HG02642 (cell line): ENCODE data around the gene CRYBA1.
"Not testable (repeated sequence)": the region's sequence is repeated elsewhere in the genome, so short reads cannot be mapped to it uniquely, and the experiment has no call there.

ENCODE experiments used
- ATAC-seq: cut with Tn5 transposase; IDR thresholded peaks from one replicate; pipeline ENCODE4 v1.9.1; 2021; ENCODE audit warnings: mild to moderate bottlenecking; ENCODE audit not compliant: unreplicated experiment, poor library complexity

The CRYBA1 gene, protein sequence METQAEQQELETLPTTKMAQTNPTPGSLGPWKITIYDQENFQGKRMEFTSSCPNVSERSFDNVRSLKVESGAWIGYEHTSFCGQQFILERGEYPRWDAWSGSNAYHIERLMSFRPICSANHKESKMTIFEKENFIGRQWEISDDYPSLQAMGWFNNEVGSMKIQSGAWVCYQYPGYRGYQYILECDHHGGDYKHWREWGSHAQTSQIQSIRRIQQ

DNA sequence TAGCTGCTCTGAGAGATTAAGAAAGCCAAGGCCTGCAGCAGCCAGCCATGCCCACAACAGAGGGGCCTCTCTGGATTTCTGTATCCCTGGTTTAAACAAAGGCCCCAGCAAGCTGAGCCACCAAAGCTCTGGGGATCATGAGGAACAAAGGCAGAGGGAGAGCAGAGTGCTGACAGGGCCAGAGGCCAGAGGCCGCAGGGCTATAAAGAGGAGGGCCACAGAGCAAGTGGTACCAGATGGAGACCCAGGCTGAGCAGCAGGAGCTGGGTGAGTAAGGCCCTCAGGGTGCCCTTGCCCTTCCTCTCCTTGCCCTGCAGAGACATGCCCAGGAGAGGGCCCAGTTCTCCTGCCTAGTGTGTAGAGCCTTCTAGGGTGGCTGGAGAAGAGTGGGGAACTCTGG, at the start of gene CRYBA1:
Gene CRYBA1 (plus strand): TSS at position 232 of the 400 bp plus-strand sequence. CDS start 5 bp downstream, at position 237.
- ATAC-seq = no peak

DNA sequence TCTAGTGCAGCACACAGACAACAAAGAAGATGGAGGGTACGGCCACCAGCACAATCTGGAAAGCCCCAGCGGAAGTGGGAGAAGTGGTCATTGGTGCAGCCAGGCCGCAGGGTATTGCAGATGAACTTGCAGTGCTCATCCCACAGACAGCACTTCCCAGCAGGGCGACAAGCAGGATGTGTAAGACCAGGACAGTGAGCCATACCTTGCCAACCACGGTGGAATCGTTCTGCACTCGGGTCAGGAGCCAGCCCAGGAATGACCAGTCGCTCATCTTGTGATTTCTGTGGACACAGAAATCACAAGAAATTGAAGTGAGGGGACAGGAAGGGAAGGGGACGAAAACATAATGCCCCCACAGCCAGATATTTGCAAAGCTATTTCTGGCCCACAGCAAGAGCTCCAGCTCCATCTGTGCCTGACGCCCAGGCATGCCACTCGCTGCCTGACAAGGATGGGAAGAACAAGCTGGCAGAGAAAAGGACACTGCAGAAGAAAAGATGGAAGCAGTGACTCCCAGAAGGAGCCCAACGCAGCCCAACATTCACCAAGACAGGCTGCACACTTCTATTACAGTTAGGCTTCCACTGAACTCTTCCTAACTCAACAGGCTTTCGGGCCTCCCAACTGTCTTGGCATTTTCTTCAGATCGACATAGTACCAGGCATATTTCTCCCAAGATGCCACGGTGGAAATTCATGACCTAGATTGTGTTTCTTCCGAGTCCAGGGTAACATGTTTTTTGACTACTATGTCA, 49.0 kb upstream of the CRYBA1 start:
- ATAC-seq = no peak

DNA sequence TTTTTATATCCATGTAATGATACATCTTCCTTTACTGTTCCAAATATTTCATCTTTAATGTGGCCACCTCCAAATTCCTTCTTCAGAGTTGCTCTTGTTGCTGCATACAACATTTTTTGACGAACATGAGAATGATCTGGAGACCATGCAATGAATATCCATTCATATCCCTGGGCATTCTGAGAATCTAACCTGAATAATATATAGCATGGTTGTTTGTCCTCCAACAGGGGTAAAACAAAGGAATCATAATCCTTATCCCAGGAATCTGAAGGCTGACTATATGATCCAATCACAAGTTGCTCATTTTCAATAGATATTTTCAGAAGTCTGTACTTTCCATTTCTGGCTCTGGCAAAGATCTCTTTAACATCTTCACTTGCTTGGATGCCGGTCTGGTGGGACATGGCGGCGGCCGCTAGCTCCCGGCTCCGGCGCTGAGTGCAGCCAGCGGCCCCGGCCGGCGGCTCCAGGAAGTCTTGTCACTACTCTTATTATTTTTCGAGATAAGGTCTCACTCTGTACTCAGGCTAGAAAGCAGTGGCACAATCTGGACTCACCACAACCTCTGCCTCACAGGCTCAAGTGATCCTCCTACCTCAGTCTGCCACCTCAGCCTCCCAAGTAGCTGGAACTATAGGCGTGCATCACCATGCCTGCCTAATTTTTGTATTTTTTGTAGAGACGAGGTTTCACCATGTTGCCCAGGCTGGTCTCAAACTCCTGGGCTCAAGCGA, 42.4 kb upstream of the CRYBA1 start:
- not testable (repeated sequence) for ATAC-seq

DNA sequence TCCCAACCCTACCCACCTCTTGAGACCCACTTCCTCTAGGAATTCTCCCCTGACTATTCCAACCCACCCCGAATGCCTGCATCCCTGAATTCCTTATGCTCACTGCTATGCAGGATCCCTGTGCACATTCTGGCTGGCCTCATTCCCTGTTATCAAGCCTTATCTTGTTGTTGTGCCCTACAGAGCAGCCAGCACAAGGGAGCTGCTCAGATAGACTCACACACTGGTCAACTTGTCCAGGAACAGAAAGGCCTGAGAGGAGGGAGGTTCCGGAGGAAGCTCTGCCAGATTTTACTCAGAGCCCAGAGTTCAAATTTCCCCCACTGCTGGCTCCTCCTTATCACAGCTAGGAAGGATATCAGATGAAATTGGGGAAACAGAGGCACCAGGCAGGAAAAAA, 41.6 kb upstream of the CRYBA1 start:
- no peak for ATAC-seq

DNA sequence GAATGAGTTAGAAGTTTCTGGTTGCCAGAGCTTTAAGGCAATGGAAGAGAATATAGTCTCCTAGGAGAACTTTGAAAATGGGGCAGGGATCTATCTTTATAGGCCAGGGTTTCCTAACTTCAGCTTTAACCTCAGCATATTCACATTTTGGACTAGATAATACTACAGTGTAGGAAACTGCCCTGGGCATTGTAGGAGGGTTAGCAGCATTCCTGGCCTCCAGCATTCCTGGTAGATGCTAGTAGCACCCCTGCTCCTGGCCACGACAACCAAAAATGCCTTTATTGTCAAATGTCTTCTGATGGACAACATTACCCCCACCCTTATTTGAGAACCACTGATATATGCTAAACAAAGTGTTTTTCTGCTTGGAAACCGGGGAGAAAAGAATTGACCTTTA, 38.7 kb upstream of the CRYBA1 start:
- ATAC-seq = no peak

DNA sequence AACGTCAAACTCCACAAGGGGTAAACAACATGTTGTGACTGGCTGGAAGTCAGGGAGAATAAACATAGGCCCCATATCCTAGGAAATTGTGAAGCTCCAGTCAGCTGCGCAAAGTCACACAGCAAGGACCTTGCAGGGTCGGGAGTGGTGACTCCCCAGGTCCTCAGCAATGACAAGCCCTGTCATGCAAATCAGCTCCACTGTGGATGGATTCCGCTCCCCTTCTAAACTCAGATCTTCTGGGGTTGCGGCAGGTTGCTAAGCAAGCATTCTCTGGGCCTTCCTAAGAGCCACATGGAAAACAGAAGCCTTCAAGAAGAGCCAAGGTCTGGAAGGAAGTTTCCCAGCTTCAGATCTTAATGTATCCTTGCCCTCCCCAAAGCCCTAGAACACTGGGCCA, 37.6 kb upstream of the CRYBA1 start:
- no peak for ATAC-seq

DNA sequence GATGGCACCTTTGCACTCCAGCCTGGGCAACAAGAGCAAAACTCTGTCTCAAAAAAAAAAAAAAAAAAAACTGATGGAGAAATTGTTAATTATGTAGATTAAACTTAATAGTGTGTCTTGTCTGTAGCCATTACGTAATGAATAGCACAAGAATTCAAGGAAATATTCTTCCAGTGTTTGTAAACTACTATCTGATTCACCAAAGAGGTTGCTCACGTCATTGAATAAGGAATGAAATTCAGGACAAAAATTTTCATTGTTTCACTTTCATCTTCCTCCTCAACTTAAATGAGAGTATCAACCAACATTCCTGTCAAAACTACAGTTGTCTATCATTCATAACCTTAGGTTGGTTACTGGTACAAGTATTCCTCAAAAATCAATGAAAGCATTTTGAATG, 35.8 kb upstream of the CRYBA1 start:
- no peak for ATAC-seq

DNA sequence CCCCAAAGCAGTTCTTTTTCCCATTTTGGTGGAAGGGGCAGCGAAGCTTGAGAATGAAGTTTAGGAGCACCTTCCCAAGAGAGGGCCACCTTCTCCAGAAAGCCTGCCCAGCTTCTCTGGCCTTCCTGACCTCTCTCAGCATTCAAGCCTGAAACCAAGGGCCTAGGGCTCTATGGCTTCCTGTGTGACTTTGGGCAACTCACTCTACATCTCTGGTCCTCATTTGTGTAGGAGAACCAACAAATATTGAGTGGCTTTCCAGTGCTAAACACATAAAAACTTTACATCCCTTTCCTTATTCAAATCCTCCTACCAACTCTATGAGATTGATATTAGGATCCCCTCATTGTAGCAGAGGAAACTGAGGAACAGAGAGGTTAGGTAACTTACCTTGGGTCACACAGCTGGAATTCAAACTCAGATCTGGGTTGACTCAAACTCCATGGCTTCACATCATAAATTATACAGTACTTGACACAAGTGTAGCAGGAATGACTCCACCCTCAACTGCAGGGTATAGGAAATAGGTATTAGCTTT, 34.5 kb upstream of the CRYBA1 start:
- ATAC-seq = no peak

DNA sequence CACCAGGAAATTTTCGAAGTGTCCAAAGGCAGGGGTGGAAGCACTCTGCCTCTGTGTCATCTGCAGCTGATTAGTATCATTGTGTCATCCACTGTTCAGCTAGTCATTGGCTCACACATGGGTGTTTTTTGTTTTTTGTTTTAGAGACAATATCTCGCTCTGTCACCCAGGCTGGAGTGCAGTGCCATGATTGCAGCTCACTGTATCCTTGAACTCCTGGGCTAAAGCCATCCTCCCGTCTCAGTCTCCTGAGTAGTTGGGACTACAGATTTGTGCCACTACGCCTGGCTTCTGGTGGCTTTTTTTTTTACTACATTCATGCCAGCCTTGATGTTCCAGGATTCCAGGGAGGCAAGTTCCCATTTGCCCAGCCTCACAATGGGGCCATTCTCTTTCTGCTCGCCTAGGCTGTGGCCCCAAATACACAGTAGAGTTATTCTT, 34.0 kb upstream of the CRYBA1 start:
- no peak for ATAC-seq

DNA sequence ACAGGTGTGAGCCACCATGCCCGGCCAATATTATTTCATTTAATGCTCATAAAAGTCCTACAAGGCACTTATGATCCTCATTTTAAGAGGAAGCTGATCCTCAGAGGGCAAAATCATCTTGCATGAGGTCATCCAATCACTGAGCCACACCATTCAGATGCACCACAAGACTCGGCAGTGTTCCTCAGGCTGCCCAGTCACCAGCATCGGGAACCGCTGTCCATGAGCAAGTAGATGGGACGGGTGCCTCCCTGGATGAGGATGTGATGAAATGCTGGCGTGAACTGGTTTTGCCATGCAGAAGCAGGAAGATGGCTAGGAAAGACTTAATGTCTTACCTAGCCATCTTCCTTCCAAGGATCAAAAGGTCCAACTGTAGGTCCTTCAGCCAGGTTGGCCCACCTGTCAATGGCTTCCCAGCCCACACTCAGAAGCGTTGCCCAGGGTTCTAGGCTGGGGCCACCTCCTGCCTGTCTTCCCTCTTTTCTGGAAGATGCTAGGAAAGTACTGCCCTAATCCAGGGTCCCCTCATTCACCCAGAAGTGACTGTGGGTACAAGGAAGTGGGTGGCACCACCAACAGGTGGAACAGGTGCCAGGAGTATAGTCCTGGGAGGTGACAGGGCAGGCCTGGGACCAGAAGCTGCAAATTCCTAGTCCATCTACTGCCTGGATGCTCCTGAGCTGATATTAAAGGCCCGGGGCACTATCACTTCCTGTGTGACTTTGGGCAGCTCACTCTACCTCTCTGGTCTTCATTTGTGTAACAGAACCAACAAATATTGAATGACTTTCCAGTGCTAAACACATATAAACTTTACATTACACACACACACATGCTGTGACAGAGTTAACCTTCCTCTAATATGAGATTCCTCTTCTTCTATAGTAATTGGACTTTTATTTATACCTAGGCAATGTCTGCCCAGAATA, 32.2 kb upstream of the CRYBA1 start:
- ATAC-seq = no peak

DNA sequence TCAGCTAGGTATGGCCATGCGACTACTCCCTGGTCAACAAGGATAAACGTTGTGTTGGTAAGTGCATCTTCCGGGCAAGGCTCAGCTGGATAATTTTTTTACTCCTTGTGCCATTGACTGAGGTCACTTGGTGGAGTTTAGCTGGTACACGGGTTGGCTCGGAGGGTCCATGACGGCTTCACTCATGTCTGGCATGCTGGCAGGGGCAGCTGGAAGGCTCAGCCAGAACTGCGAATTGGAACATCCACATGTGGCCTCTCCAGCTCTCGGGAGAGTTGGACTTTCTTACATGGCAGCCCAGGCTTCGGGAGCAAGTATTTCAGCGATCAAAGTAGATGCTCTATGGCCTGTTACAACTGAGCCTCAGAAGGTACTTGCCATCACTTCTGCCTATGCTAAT, 31.5 kb upstream of the CRYBA1 start:
- ATAC-seq = no peak

DNA sequence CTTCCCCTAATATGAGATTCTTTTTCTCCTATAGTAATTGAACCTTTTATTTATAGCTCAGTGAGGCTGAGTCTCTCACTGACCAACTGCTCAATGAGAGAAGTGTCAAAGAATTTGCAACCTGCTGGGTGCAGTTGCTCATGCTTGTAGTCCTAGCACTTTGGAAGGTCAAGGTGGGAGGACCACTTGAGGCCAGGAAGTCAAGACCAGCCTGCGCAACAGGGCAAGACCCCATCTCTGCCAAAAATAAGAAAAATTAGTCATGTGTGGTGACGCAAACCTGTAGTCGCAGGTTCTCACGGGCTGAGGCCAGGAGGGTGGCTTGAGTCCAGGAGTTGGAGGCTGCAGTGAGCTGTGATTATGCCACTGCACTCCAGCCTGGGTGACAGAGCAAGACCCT, 30.9 kb upstream of the CRYBA1 start:
- ATAC-seq = no peak

DNA sequence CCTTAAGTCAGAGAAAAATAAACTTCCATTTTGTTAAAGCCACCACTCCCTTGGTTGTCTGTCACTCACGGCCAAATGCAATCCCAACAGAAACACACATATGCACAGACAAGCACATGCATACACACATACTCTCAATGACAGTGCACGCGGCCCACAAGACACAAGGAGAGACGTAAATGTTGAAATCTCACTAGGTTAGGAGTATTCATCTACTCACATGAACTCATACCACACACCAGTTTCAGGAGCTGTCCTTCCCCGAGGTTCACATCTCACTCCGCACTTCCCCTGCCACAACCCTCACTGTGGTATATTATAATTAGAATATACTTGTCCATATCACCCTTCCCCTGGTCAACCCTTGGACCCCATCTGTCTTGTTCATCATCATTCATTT, 30.5 kb upstream of the CRYBA1 start:
- ATAC-seq = no peak

DNA sequence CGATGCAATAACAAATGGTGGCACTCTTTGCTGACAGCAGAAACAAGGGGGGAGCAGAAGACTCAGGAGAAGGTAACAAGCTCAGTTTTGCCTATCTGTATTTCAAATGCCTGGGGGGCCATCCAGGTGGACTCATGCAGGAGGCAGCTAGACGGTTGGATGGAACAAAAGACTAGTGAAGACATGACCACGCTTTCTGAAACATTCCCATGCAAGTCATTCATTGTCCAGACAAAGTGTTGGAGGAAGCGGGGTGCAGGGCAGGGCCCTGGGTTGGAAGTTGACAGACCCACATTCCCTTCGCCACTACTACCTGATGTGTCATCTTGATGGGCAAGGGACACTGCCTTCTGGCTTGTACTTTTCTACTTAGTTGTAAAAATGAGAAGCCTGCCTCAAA, 29.8 kb upstream of the CRYBA1 start:
- no peak for ATAC-seq

DNA sequence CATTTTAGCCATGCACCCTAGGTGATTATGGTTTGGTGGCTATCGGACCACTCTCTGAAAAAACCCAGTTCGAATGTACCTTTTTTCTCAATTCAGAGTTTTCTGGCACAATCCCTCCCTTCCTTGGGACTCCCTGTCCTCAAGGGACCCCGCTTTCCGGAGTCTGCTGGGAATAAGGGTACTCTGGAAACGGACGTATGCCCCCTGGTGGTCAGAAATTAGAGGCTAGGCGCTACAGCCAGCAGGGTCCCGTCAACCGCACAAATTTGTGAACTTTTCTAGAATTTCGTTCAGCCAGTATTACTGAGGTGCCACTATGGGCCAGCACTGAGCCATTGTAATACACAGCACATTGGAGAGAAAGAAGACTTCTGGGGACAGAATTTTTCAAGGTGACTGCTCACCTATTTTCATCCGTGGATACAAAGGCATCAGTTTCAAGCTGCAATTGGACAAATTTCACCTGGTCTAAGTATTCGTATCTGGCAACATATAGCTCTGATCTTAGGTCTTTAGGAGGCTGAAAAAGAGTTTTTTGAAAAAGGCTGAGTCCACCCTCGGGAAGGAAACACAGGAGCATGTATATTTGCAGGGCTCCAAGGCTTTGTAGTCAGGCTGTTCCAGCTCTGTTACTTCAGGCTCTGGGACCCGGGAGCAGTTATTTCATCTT, 27.1 kb upstream of the CRYBA1 start:
- no peak for ATAC-seq

DNA sequence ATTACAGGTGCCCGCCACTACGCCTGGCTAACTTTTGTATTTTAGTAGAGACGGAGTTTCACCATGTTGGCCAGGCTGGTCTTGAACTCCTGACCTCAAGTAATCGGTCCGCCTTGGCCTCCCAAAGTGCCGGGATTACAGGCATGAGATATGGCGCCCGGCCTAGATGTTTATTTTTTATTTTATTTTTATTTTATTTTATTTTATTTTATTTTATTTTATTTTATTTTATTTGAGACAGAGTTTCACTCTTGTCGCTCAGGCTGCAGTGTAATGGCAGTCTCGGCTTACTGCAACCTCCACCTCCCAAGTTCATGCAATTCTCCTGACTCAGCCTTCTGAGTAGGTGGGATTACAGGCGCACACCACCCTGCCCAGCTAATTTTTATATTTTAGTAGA, 25.3 kb upstream of the CRYBA1 start:
- ATAC-seq = not testable (repeated sequence)

DNA sequence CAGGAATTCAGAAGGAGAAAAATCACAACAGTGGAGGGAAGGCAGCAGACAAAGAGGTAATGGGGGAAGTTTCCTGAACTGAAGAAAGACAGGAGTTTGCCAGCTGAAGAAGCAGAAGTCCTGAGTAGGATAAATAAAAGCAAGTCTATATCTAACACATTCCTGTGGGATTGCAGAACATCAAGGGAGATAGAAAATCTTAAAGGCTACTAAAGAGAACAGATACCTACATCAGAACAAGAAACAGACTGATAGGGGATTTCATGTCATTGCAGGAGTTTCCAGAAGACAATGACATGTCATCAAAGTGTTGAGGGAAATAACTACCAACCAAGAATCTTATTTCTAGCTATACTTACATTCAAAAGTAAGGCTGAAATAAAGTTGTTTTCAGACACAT, 21.3 kb upstream of the CRYBA1 start:
- no peak for ATAC-seq

DNA sequence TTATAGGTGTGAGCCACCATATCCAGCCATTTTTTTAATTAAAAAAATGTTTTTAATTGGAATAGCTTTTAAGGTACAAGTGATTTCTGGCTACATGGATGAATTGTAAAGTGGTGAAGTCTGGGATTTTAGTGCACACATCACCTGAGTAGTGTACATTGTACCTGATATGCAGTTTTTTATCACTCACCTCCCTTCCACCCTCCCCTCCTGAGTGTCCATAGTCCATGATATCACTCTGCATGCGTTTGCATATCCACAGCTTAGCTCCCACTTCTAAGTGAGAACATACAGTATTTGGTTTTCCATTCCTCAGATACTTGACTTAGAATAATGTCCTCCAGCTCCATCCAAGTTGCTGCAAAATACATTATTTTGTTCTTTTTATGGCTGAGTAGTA, 13.4 kb upstream of the CRYBA1 start:
- no peak for ATAC-seq

DNA sequence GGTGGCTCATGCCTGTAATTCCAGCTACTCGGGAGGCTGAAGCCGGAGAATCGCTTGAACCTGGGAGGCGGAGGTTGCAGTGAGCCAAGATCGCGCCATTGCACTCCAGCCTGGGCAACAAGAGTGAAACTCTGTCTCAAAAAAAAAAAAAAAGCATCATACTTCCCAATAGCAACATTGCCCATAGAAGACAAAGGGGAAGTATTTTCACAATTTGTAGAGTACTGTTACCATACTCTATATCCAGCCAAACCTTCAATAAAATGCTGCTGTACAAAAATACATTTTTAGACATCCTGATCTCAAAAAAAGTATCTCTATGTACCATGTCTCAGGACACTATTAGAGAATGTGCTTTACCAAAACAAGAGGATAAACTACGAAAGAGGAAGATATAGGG, 11.7 kb upstream of the CRYBA1 start:
- not testable (repeated sequence) for ATAC-seq

DNA sequence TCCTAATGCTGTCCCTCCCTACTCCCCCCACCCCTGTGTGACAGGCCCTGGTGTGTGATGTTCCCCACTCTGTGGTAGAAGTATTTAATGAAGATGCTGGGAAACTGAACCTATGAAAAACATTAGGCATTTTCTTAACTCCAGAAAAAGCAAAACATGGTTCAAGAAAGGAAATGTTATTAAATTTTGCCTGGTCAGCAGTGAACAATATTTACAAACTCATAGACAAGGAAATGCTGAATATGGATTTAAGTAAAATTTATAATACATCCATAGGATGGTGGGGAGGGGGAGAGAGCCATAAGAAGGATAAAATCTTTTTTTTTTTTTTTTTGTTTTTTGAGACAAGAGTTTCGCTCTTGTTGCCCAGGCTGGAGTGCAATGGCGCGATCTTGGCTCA, 10.8 kb upstream of the CRYBA1 start:
- ATAC-seq = no peak
